ENCODE data around the gene RANBP10. TPM values are rescaled to one million over a fixed set of nuclear protein-coding genes. Genes with fewer than 3 reads are reported as not detected.

The RANBP10 gene
- total RNA-seq, 3 donors from 2014 or later, result 7.7 to 13.2 (median 13.1) TPM

GRCh38 chr16:67775273-67775672 is 31.1 kb downstream of the RANBP10 start:
- H3K27me3 ChIP-seq, result no peaks in the 10 kb centered on the region
- no peak for DNase-seq (ENCODE audit: low spot score in 2 of 2)
- intact Hi-C loops (cut with DNase I; ENCODE audit: low total_unique reads), result no loop called here
- H3K9me3 ChIP-seq, result no peaks in the 10 kb centered on the region
- H3K4me3 ChIP-seq, result no peak overlapping the region
- no peaks in the 10 kb centered on the region for H3K36me3 ChIP-seq
- H3K4me1 ChIP-seq, result no peaks in the 10 kb centered on the region
- H3K27ac ChIP-seq, result no peak overlapping the region
- TF ChIP-seq CTCF (IDR thresholded peaks at IDR 0.05), result no peak
- TF ChIP-seq POLR2AphosphoS5 (IDR thresholded peaks at IDR 0.05), result no peak
- no peak for TF ChIP-seq POLR2A (IDR thresholded peaks at IDR 0.05)

GRCh38 chr16:67774457-67774853 is 31.9 kb downstream of the RANBP10 start:
- DNase-seq (ENCODE audit: low spot score in 2 of 2), result no peak
- TF ChIP-seq POLR2A (IDR thresholded peaks at IDR 0.05), result no peak
- TF ChIP-seq CTCF (IDR thresholded peaks at IDR 0.05), result no peak
- no peak for TF ChIP-seq POLR2AphosphoS5 (IDR thresholded peaks at IDR 0.05)
- intact Hi-C loops (cut with DNase I; ENCODE audit: low total_unique reads), result no loop called here
- no peaks in the 10 kb centered on the region for H3K36me3 ChIP-seq
- H3K9me3 ChIP-seq, result no peaks in the 10 kb centered on the region
- no peak overlapping the region for H3K4me3 ChIP-seq
- no peaks in the 10 kb centered on the region for H3K4me1 ChIP-seq
- H3K27me3 ChIP-seq, result no peaks in the 10 kb centered on the region
- H3K27ac ChIP-seq, result no peak overlapping the region

GRCh38 chr16:67773569-67774456 is 32.5 kb downstream of the RANBP10 start:
- Histone ChIP-seq H3K36me3 (no peaks in the 10 kb centered on the region), H3K27me3 (no peaks in the 10 kb centered on the region), H3K4me3 (no peak overlapping the region), H3K27ac (peak overlapping the region; percentile 40 to 57), H3K4me1 (no peaks in the 10 kb centered on the region), H3K9me3 (no peaks in the 10 kb centered on the region)
- DNase-seq (ENCODE audit: low spot score in 2 of 2), result no peak
- TF ChIP-seq POLR2AphosphoS5 (IDR thresholded peaks at IDR 0.05), result no peak
- no peak for TF ChIP-seq POLR2A (IDR thresholded peaks at IDR 0.05)
- no peak for TF ChIP-seq CTCF (IDR thresholded peaks at IDR 0.05)
- intact Hi-C loops (cut with DNase I; ENCODE audit: low total_unique reads), result no loop called here

GRCh38 chr16:67773099-67773498 is 33.3 kb downstream of the RANBP10 start:
- H3K36me3 ChIP-seq, result no peaks in the 10 kb centered on the region
- no peaks in the 10 kb centered on the region for H3K27me3 ChIP-seq
- intact Hi-C loops (cut with DNase I; ENCODE audit: low total_unique reads), result no loop called here
- peak overlapping the region; percentile 40 to 57 for H3K27ac ChIP-seq
- no peak for DNase-seq (ENCODE audit: low spot score in 2 of 2)
- no peak for TF ChIP-seq POLR2A (IDR thresholded peaks at IDR 0.05)
- no peak for TF ChIP-seq CTCF (IDR thresholded peaks at IDR 0.05)
- TF ChIP-seq POLR2AphosphoS5 (IDR thresholded peaks at IDR 0.05), result no peak
- H3K4me3 ChIP-seq, result no peak overlapping the region
- H3K4me1 ChIP-seq, result no peaks in the 10 kb centered on the region
- H3K9me3 ChIP-seq, result no peaks in the 10 kb centered on the region

GRCh38 chr16:67770346-67770991 is 35.9 kb downstream of the RANBP10 start:
- Histone ChIP-seq H3K27me3 (no peaks in the 10 kb centered on the region), H3K4me3 (no peak overlapping the region), H3K27ac (no peak overlapping the region), H3K4me1 (no peaks in the 10 kb centered on the region), H3K36me3 (no peaks in the 10 kb centered on the region), H3K9me3 (no peaks in the 10 kb centered on the region)
- TF ChIP-seq CTCF (IDR thresholded peaks at IDR 0.05), result no peak
- TF ChIP-seq POLR2A (IDR thresholded peaks at IDR 0.05), result no peak
- no peak for TF ChIP-seq POLR2AphosphoS5 (IDR thresholded peaks at IDR 0.05)
- intact Hi-C loops (cut with DNase I; ENCODE audit: low total_unique reads), result no loop called here
- no peak for DNase-seq (ENCODE audit: low spot score in 2 of 2)

All from breast epithelium (tissue), 4 donors.